Keratinocyte (primary cell): ENCODE measurements around the gene CACNA2D2.

Experiments used
- CTCF ChIP-seq, 3 experiments: IDR thresholded peaks in 1 of 3; conservative IDR thresholded peaks in 1 of 3; optimal IDR thresholded peaks in 1 of 3; 2 replicates in 2 of 3; 3 replicates in 1 of 3; pipeline versions ENCODE3 to v1.5.1; 2011; ENCODE audit warnings: low read length in 3 of 3, mild to moderate bottlenecking in 3 of 3, moderate library complexity in 2 of 3, control low read depth in 1 of 3, inconsistent platforms in 1 of 3; ENCODE audit not compliant: insufficient read depth in 2 of 3; ENCODE audit errors: extremely low read depth in 1 of 3
- EZH2 ChIP-seq: IDR thresholded peaks from one replicate; pipeline ENCODE4 v1.6.1; 2012; ENCODE audit warnings: inconsistent platforms, mild to moderate bottlenecking, low read length, moderate library complexity

GRCh38 chr3:50381383-50381782 is 122.1 kb downstream of the CACNA2D2 start:
- TF ChIP-seq CTCF (optimal IDR thresholded peaks at IDR 0.05 in 1 of 3, IDR thresholded peaks at IDR 0.05 in 1 of 3, conservative IDR thresholded peaks at IDR 0.05 in 1 of 3; ENCODE audit: extremely low read depth in 1 of 3, insufficient read depth in 2 of 3, low read length in 3 of 3) (no peak), EZH2 (no peak)
